Stimulated activated memory B cell treated with anti-CD40 and anti-IgM and Interleukin-4, amounts not matched to agents 10 μg/mL and 1 μg/mL and 100 μg/mL, for 72 hours (primary cell): ENCODE results near the gene AKT1S1.

Experiments used
- ATAC-seq: fragments of 150-1000 bp; cut with Tn5 transposase; 2 replicates; pipeline ENCODE4 v1.10.0; 2021
- H3K27ac Mint-ChIP-seq: one replicate; pipeline ENCODE4 v1.8.0; 2022; ENCODE audit warnings: mild to moderate bottlenecking, mixed read lengths
- H3K27me3 Mint-ChIP-seq: one replicate; pipeline ENCODE4 v1.8.0; 2022; ENCODE audit warnings: mixed read lengths
- H3K36me3 Mint-ChIP-seq: one replicate; pipeline ENCODE4 v1.8.0; 2022; ENCODE audit warnings: mixed read lengths
- H3K4me1 Mint-ChIP-seq: one replicate; pipeline ENCODE4 v1.8.0; 2022; ENCODE audit warnings: mixed read lengths
- H3K4me3 Mint-ChIP-seq: one replicate; pipeline ENCODE4 v1.8.0; 2022; ENCODE audit warnings: mild to moderate bottlenecking, moderate library complexity, mixed read lengths
- H3K9me3 Mint-ChIP-seq: one replicate; pipeline ENCODE4 v1.8.0; 2022; ENCODE audit warnings: mixed read lengths

AKT1S1 gene

GRCh38 chr19:49912965-49913685, 36.0 kb upstream of the AKT1S1 start:
- H3K27ac Mint-ChIP-seq, result peak overlapping the region; percentile 91
- H3K4me1 Mint-ChIP-seq, result peaks cover 86% of the 10 kb centered on the region
- peak; percentile 2 for ATAC-seq
- H3K27me3 Mint-ChIP-seq, result no peaks in the 10 kb centered on the region
- peak overlapping the region; percentile 73 for H3K4me3 Mint-ChIP-seq
- no peaks in the 10 kb centered on the region for H3K9me3 Mint-ChIP-seq
- H3K36me3 Mint-ChIP-seq, result peaks cover 65% of the 10 kb centered on the region

- H3K27ac Mint-ChIP-seq, result peak overlapping the region; percentile 91
- peaks cover 86% of the 10 kb centered on the region for H3K4me1 Mint-ChIP-seq
- no peaks in the 10 kb centered on the region for H3K9me3 Mint-ChIP-seq
- H3K36me3 Mint-ChIP-seq, result peaks cover 68% of the 10 kb centered on the region
- no peaks in the 10 kb centered on the region for H3K27me3 Mint-ChIP-seq
- H3K4me3 Mint-ChIP-seq, result peak overlapping the region; percentile 55
- peak; percentile 86 for ATAC-seq
Observed at GRCh38 chr19:49911381-49912145, 34.4 kb upstream of the AKT1S1 start.

GRCh38 chr19:49910179-49910578, 33.0 kb upstream of the AKT1S1 start:
- no peak for ATAC-seq
- Mint-ChIP-seq H3K27ac (peak overlapping the region; percentile 91), H3K4me1 (peaks cover 90% of the 10 kb centered on the region), H3K9me3 (no peaks in the 10 kb centered on the region), H3K4me3 (no peak overlapping the region), H3K36me3 (peaks cover 73% of the 10 kb centered on the region), H3K27me3 (no peaks in the 10 kb centered on the region)

- no peaks in the 10 kb centered on the region for H3K27me3 Mint-ChIP-seq
- peak overlapping the region; percentile 44 for H3K4me3 Mint-ChIP-seq
- H3K4me1 Mint-ChIP-seq, result peaks cover 87% of the 10 kb centered on the region
- H3K27ac Mint-ChIP-seq, result peak overlapping the region; percentile 91
- no peaks in the 10 kb centered on the region for H3K9me3 Mint-ChIP-seq
- peaks cover 62% of the 10 kb centered on the region for H3K36me3 Mint-ChIP-seq
- ATAC-seq, result no peak
Observed at GRCh38 chr19:49908480-49909420, 31.6 kb upstream of the AKT1S1 start.

- Mint-ChIP-seq H3K9me3 (no peaks in the 10 kb centered on the region), H3K4me3 (peak overlapping the region; percentile 50), H3K27me3 (no peaks in the 10 kb centered on the region), H3K4me1 (peaks cover 87% of the 10 kb centered on the region), H3K36me3 (peaks cover 54% of the 10 kb centered on the region), H3K27ac (peak overlapping the region; percentile 91)
- peak; percentile 53 for ATAC-seq
Observed at GRCh38 chr19:49907745-49908446, 30.7 kb upstream of the AKT1S1 start.

GRCh38 chr19:49906879-49907564, 29.9 kb upstream of the AKT1S1 start:
- H3K27ac Mint-ChIP-seq, result peak overlapping the region; percentile 91
- peak; percentile 39 for ATAC-seq
- peaks cover 48% of the 10 kb centered on the region for H3K36me3 Mint-ChIP-seq
- H3K4me1 Mint-ChIP-seq, result peaks cover 80% of the 10 kb centered on the region
- no peaks in the 10 kb centered on the region for H3K9me3 Mint-ChIP-seq
- peak overlapping the region; percentile 50 for H3K4me3 Mint-ChIP-seq
- H3K27me3 Mint-ChIP-seq, result no peaks in the 10 kb centered on the region

- Mint-ChIP-seq H3K27ac (no peak overlapping the region), H3K4me3 (peak overlapping the region; percentile 18), H3K4me1 (peaks cover 65% of the 10 kb centered on the region), H3K27me3 (no peaks in the 10 kb centered on the region), H3K9me3 (no peaks in the 10 kb centered on the region), H3K36me3 (peaks cover 40% of the 10 kb centered on the region)
- no peak for ATAC-seq
Observed at GRCh38 chr19:49904136-49904535, 27.0 kb upstream of the AKT1S1 start.

GRCh38 chr19:49896863-49897621, 19.9 kb upstream of the AKT1S1 start, which contains the start of gene IL4I1:
IL4I1 (minus strand) TSS chr19:49896887; CDS start chr19:49896160, 727 bp downstream.
- peaks cover 49% of the 10 kb centered on the region for H3K36me3 Mint-ChIP-seq
- H3K27ac Mint-ChIP-seq, result peak within 1 kb of the TSS; percentile 92
- peaks cover 71% of the 10 kb centered on the region for H3K4me1 Mint-ChIP-seq
- no peaks in the 10 kb centered on the region for H3K9me3 Mint-ChIP-seq
- ATAC-seq, result peak; percentile 83
- H3K4me3 Mint-ChIP-seq, result peak within 1 kb of the TSS; percentile 91
- no peaks in the 10 kb centered on the region for H3K27me3 Mint-ChIP-seq

GRCh38 chr19:49895566-49896297, 18.6 kb upstream of the AKT1S1 start:
- Mint-ChIP-seq H3K27ac (peak overlapping the region; percentile 92), H3K4me3 (peak overlapping the region; percentile 91), H3K4me1 (peaks cover 78% of the 10 kb centered on the region), H3K9me3 (no peaks in the 10 kb centered on the region), H3K27me3 (no peaks in the 10 kb centered on the region), H3K36me3 (peaks cover 62% of the 10 kb centered on the region)
- peak; percentile 18 for ATAC-seq

GRCh38 chr19:49894879-49895565, 17.9 kb upstream of the AKT1S1 start:
- Mint-ChIP-seq H3K27me3 (no peaks in the 10 kb centered on the region), H3K9me3 (no peaks in the 10 kb centered on the region), H3K4me1 (peaks cover 74% of the 10 kb centered on the region), H3K27ac (peak overlapping the region; percentile 92), H3K4me3 (peak overlapping the region; percentile 91), H3K36me3 (peaks cover 63% of the 10 kb centered on the region)
- peak; percentile 55 for ATAC-seq

- no peak for ATAC-seq
- Mint-ChIP-seq H3K27ac (peak overlapping the region; percentile 92), H3K4me1 (peaks cover 81% of the 10 kb centered on the region)
Observed at GRCh38 chr19:49894011-49894664, 17.0 kb upstream of the AKT1S1 start.

GRCh38 chr19:49892716-49893115, 15.6 kb upstream of the AKT1S1 start:
- ATAC-seq, result no peak
- H3K9me3 Mint-ChIP-seq, result no peaks in the 10 kb centered on the region
- peak overlapping the region; percentile 92 for H3K27ac Mint-ChIP-seq
- peaks cover 78% of the 10 kb centered on the region for H3K36me3 Mint-ChIP-seq
- peak overlapping the region; percentile 91 for H3K4me3 Mint-ChIP-seq
- no peaks in the 10 kb centered on the region for H3K27me3 Mint-ChIP-seq
- H3K4me1 Mint-ChIP-seq, result peaks cover 90% of the 10 kb centered on the region

More at GRCh38 chr19:49894011-49894664, 17.0 kb upstream of the AKT1S1 start:
- H3K36me3 Mint-ChIP-seq, result peaks cover 69% of the 10 kb centered on the region
- no peaks in the 10 kb centered on the region for H3K27me3 Mint-ChIP-seq
- H3K4me3 Mint-ChIP-seq, result peak overlapping the region; percentile 91
- no peaks in the 10 kb centered on the region for H3K9me3 Mint-ChIP-seq
